Type B pancreatic cell (in vitro differentiated cells): ENCODE measurements around the gene TRIM44. TPM values are rescaled to one million over a fixed set of nuclear protein-coding genes. Genes with fewer than 3 reads are reported as not detected.

Experiments
- DNase-seq: peaks from one replicate; pipeline ENCODE4 v3.0.0; 2021; ENCODE audit warnings: mixed read lengths; ENCODE audit not compliant: unreplicated experiment; ENCODE audit errors: extremely low spot score
- H3K27ac Mint-ChIP-seq: 2 replicates; pipeline ENCODE4 v1.8.0; 2021; ENCODE audit warnings: mild to moderate bottlenecking, mixed read lengths
- H3K27me3 Mint-ChIP-seq: 2 replicates; pipeline ENCODE4 v1.8.0; 2021; ENCODE audit warnings: mixed read lengths
- H3K36me3 Mint-ChIP-seq: 2 replicates; pipeline ENCODE4 v1.8.0; 2021; ENCODE audit warnings: mixed read lengths
- H3K4me1 Mint-ChIP-seq: one replicate; pipeline ENCODE4 v1.8.0; 2021; ENCODE audit warnings: mixed read lengths; ENCODE audit not compliant: unreplicated experiment
- H3K4me3 Mint-ChIP-seq: 2 replicates; pipeline ENCODE4 v1.8.0; 2021; ENCODE audit warnings: mild to moderate bottlenecking, mixed read lengths
- H3K9me3 Mint-ChIP-seq: 2 replicates; pipeline ENCODE4 v1.8.0; 2021; ENCODE audit warnings: mixed read lengths
- CTCF ChIP-seq: fragments of 200-600 bp; sonication (generic); conservative IDR thresholded peaks from 2 replicates; pipeline ENCODE4 v1.5.0; 2021; ENCODE audit warnings: antibody characterized with exemption, mild to moderate bottlenecking
- long read RNA-seq: library from polyadenylated mRNA; unstranded; transcript quantifications from one replicate; pipeline ENCODE4 v2.0.0, GENCODE V29; 2020
- total RNA-seq: library from RNA; stranded (reverse); gene quantifications from 2 replicates; pipeline ENCODE4 v1.2.1, GENCODE V29; 2021; ENCODE audit warnings: low replicate concordance

The TRIM44 gene
- total RNA-seq, result 46.0 and 70.6 TPM in 2 replicates
- long read RNA-seq, full-length matches to known transcripts, result 7 of 27 reads
- long read RNA-seq, partial matches to known transcripts, result 8 of 27 reads
- long read RNA-seq, other reads (novel, unspliced or antisense), result 12 of 27 reads

DNA sequence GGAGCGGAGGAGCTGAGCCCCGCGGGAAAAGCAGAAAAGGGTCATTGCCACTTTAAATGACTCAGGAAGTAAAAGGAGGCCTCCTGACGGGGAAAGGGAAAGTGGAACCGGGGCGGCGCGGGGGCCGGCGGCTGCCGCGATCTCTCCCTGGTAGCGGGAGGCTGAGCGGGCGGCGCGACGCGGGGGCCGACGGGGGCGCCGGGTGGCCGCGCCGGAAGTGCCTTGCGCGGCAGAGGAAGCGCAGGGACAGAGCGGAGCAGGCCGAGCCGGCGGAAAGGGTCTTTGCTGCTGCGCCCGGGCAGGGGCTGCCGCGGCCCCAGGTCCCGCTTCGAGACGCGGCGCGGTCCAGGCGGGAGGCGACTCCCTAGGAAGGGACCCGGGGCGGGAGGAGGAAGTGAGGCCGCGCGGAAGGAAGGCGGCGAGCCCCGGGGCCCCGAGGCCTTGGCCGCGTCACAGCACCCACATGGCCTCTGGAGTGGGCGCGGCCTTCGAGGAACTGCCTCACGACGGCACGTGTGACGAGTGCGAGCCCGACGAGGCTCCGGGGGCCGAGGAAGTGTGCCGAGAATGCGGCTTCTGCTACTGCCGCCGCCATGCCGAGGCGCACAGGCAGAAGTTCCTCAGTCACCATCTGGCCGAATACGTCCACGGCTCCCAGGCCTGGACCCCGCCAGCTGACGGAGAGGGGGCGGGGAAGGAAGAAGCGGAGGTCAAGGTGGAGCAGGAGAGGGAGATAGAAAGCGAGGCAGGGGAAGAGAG lies at the start of gene TRIM44:
Gene TRIM44, plus strand, starts transcription at position 127 of the 759 bp plus-strand sequence. Its CDS starts 337 bp downstream, at position 464.
- Mint-ChIP-seq H3K4me1 (peaks cover 41% of the 10 kb centered on the region), H3K36me3 (peaks cover 41% of the 10 kb centered on the region), H3K27ac (peak within 1 kb of the TSS; percentile 99), H3K27me3 (peaks cover 11% of the 10 kb centered on the region), H3K4me3 (peak within 1 kb of the TSS; percentile 96), H3K9me3 (peaks cover 22% of the 10 kb centered on the region)
- DNase-seq, result peak; percentile 83
- TF ChIP-seq CTCF, result no peak

GRCh38 chr11:35614939-35615569 lies 47.5 kb upstream of the TRIM44 start:
- H3K9me3 Mint-ChIP-seq, result no peaks in the 10 kb centered on the region
- H3K4me1 Mint-ChIP-seq, result peaks cover 18% of the 10 kb centered on the region
- H3K36me3 Mint-ChIP-seq, result no peaks in the 10 kb centered on the region
- DNase-seq, result no peak
- no peak for TF ChIP-seq CTCF
- H3K4me3 Mint-ChIP-seq, result peak overlapping the region; percentile 34
- no peak overlapping the region for H3K27ac Mint-ChIP-seq
- H3K27me3 Mint-ChIP-seq, result peaks cover 32% of the 10 kb centered on the region

GRCh38 chr11:35615921-35616900 lies 46.4 kb upstream of the TRIM44 start:
- peak overlapping the region; percentile 63 for H3K4me3 Mint-ChIP-seq
- H3K4me1 Mint-ChIP-seq, result peaks cover 24% of the 10 kb centered on the region
- no peaks in the 10 kb centered on the region for H3K36me3 Mint-ChIP-seq
- no peaks in the 10 kb centered on the region for H3K9me3 Mint-ChIP-seq
- no peak for DNase-seq
- H3K27ac Mint-ChIP-seq, result peak overlapping the region; percentile 15
- H3K27me3 Mint-ChIP-seq, result peaks cover 28% of the 10 kb centered on the region
- peak; percentile 97 for TF ChIP-seq CTCF

GRCh38 chr11:35617316-35617686 lies 45.3 kb upstream of the TRIM44 start:
- no peaks in the 10 kb centered on the region for H3K36me3 Mint-ChIP-seq
- H3K9me3 Mint-ChIP-seq, result no peaks in the 10 kb centered on the region
- TF ChIP-seq CTCF, result no peak
- no peak for DNase-seq
- H3K4me3 Mint-ChIP-seq, result peak overlapping the region; percentile 94
- peak overlapping the region; percentile 85 for H3K27ac Mint-ChIP-seq
- H3K27me3 Mint-ChIP-seq, result peaks cover 22% of the 10 kb centered on the region
- H3K4me1 Mint-ChIP-seq, result peaks cover 35% of the 10 kb centered on the region
